Measurements from ENCODE around the gene TPSD1.
"Not testable (repeated sequence)": the region's sequence is repeated elsewhere in the genome, so short reads cannot be mapped to it uniquely, and the experiment has no call there.

The TPSD1 gene

GRCh38 chr16:1241081-1241480 is 14.8 kb upstream of the TPSD1 start:
- DNase-seq (ENCODE audit: low spot score), result not testable (repeated sequence)

- not testable (repeated sequence) for DNase-seq (ENCODE audit: low spot score)
These were observed 12.5 kb upstream of the TPSD1 start for GRCh38 chr16:1243363-1243762.

- not testable (repeated sequence) for DNase-seq (ENCODE audit: low spot score)
These were observed 11.7 kb upstream of the TPSD1 start for GRCh38 chr16:1243907-1244850.

GRCh38 chr16:1244881-1245280 is 11.0 kb upstream of the TPSD1 start:
- no peak for DNase-seq (ENCODE audit: low spot score)

GRCh38 chr16:1245452-1246020 is 10.3 kb upstream of the TPSD1 start:
- no peak for DNase-seq (ENCODE audit: low spot score)

GRCh38 chr16:1247903-1248537 is 7.8 kb upstream of the TPSD1 start:
- DNase-seq (ENCODE audit: low spot score), result not testable (repeated sequence)

GRCh38 chr16:1249031-1249755 is 6.7 kb upstream of the TPSD1 start:
- DNase-seq (ENCODE audit: low spot score), result not testable (repeated sequence)

- DNase-seq (ENCODE audit: low spot score), result not testable (repeated sequence)
These were observed 2.0 kb upstream of the TPSD1 start for GRCh38 chr16:1253701-1254364.

- DNase-seq (ENCODE audit: low spot score), result not testable (repeated sequence)
These were observed 1.0 kb upstream of the TPSD1 start for GRCh38 chr16:1254821-1255220.

- DNase-seq (ENCODE audit: low spot score), result not testable (repeated sequence)
These were observed 516 bp downstream of the TPSD1 start for GRCh38 chr16:1256296-1256873.

GRCh38 chr16:1256874-1257322 is 1.0 kb downstream of the TPSD1 start:
- no peak for DNase-seq (ENCODE audit: low spot score)

- DNase-seq (ENCODE audit: low spot score), result no peak
These were observed 1.8 kb downstream of the TPSD1 start for GRCh38 chr16:1257561-1258224.

GRCh38 chr16:1258225-1258600 is 2.3 kb downstream of the TPSD1 start:
- no peak for DNase-seq (ENCODE audit: low spot score)

- DNase-seq (ENCODE audit: low spot score), result no peak
These were observed 3.3 kb downstream of the TPSD1 start for GRCh38 chr16:1258906-1259759.

GRCh38 chr16:1259760-1260068 is 3.8 kb downstream of the TPSD1 start:
- no peak for DNase-seq (ENCODE audit: low spot score)

- no peak for DNase-seq (ENCODE audit: low spot score)
These were observed 4.3 kb downstream of the TPSD1 start for GRCh38 chr16:1260101-1260680.

- DNase-seq (ENCODE audit: low spot score), result no peak
These were observed 5.4 kb downstream of the TPSD1 start for GRCh38 chr16:1261131-1261892.

- DNase-seq (ENCODE audit: low spot score), result no peak
These were observed 6.5 kb downstream of the TPSD1 start for GRCh38 chr16:1262210-1262845.

Measured in activated CD4-positive, alpha-beta T cell treated with anti-CD3 and anti-CD28 coated beads, Interleukin-2, Interleukin-4, amounts not matched to agents 100 ng/mL and 50 ng/mL, durations not matched to agents 16 hours and 8 hours (primary cell).